GM10266 (cell line): ENCODE data around the gene GADD45GIP1.
"Not testable (repeated sequence)": the region's sequence is repeated elsewhere in the genome, so short reads cannot be mapped to it uniquely, and the experiment has no call there.

Experiments used
- DNase-seq: peaks from one replicate; pipeline ENCODE4 v3.0.0; 2012; ENCODE audit errors: extremely low spot score
- TF ChIP-seq, protein P1 (sequence below): IDR thresholded peaks from 2 replicates; pipeline ENCODE4 v1.5.1; 2012; ENCODE audit warnings: mild to moderate bottlenecking, low read depth; ENCODE audit not compliant: control insufficient read depth, insufficient read depth; ENCODE audit errors: missing control alignments

The GADD45GIP1 gene

DNA sequence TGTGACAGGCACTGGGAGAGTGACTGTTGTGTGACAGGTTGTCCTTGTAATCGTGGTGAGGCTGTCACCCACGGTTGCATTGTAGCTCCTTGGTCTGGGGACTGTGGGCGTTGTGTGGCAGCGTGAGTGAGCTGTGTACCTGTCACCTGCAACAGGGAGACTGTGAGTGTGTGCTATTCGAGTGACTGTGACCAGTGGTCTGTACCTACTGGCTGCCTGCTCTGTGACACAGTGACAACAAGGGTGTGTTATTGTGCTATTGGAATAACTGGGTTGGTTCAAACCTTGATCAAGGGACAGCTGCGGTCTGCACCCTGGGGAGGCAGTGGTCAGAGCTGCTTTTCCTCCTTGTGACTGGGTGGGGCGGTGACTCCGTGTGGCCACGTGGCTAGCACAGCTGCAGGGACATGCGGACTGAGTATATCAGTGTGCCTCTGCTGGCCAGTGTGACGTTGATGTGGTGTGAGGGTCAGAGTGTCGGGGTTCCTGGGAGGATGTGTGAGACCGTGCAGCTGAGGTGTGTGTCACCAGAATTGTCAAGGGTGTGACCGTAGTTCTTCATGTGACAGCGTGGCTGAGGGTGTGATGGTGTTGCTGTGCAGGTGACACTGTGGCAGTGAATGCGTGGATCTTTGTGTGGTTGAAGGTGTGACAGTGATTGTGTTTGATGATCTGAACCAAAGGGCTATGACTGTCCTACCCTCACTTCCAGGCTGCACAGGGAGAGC, 28.2 kb upstream of the GADD45GIP1 start:
- TF ChIP-seq, protein P1, sequence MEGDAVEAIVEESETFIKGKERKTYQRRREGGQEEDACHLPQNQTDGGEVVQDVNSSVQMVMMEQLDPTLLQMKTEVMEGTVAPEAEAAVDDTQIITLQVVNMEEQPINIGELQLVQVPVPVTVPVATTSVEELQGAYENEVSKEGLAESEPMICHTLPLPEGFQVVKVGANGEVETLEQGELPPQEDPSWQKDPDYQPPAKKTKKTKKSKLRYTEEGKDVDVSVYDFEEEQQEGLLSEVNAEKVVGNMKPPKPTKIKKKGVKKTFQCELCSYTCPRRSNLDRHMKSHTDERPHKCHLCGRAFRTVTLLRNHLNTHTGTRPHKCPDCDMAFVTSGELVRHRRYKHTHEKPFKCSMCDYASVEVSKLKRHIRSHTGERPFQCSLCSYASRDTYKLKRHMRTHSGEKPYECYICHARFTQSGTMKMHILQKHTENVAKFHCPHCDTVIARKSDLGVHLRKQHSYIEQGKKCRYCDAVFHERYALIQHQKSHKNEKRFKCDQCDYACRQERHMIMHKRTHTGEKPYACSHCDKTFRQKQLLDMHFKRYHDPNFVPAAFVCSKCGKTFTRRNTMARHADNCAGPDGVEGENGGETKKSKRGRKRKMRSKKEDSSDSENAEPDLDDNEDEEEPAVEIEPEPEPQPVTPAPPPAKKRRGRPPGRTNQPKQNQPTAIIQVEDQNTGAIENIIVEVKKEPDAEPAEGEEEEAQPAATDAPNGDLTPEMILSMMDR, result no peak
- no peak for DNase-seq

DNA sequence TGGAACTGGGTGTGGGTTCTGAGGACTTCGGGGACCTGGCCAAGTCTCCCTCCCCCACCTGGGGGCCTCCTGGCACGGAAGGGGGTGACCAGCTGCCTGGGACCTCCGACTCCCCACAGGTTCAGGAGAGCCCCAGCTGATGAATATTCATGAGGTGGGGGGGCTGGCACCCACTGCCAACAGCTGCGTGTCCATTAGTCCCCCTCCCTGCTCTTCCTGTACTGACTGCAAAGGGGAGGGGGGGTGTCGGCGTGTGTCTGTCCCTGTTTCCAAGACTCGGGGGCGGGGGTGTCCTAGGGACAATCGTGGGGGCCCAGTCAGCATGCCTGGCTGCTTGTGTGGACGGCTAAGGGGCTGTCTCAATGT, 27.6 kb upstream of the GADD45GIP1 start:
- TF ChIP-seq, protein P1, result no peak
- DNase-seq, result no peak

DNA sequence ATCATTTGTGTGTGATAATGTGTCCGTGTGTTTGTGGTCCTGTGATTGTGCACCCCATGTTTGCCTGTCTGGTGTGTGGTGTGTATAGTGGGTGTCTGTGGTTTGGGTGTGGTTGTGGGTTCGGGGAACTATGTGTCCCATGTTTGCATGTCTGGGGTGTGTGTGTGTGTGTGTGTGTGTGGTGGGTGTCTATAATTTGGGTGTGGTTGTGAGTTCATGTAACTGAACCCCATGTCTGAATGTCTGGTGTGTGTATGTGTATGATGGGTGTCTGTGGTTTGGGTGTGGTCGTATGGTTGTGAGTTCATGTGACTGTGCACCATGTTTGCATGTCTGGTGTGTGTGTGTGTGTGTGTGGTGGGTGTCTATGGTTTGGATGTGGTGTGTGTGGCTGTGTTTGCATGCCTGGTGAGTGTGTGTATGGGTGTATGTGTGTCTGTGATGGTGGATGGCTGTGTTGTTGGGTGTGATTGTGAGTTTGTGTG, 27.2 kb upstream of the GADD45GIP1 start:
- TF ChIP-seq, protein P1, result no peak
- DNase-seq, result no peak

DNA sequence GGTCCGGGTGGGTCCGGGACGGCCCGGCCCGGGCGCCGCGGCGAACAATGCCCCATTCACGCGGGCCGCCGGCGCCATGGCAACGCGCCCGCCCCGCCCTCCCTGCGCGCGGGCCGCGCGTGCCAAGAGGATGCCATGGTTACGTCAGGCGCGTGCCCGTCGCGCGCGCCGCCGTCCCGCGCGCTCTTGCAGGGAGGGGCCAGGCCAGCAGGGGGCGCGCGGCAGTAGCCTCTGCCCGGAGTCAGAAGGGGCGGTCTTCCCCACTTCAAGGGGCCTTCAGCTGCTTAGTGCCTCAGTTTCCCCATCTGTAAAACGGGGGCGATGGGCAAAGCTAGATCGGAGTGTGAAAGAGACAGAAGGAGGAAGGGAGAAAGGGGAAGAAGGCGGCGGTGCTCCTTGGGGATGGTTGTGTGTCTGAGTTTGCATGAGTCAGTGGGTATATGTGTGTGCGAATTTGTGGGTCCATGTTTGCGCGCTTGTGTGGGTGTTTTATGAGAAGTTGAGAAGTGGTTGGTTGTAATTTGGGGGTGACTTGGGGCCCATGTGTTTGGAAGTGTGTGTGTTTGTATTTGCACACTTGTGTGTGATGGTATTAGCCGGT, 26.6 kb upstream of the GADD45GIP1 start:
- TF ChIP-seq, protein P1, result peak; percentile 96
- DNase-seq, result peak; percentile 91

DNA sequence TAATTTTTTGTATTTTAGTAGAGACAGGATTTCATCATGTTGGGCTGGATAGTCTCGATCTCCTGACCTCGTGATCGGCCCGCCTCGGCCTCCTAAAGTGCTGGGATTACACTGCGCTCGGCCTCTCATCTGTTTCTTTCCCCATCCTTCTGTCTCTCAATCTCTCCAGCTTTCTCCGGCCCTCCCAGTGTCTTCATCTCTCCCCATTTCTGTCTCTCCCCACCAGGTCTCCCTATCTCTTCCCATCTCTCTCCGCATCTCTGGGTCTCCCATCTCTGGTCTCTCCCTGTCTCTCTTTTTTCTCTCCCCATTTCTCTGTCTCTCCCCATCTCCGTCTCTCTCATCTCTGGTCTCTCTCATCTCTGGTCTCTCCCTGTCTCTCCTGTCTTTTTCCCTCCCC, 26.1 kb upstream of the GADD45GIP1 start:
- TF ChIP-seq, protein P1, result no peak
- no peak for DNase-seq

DNA sequence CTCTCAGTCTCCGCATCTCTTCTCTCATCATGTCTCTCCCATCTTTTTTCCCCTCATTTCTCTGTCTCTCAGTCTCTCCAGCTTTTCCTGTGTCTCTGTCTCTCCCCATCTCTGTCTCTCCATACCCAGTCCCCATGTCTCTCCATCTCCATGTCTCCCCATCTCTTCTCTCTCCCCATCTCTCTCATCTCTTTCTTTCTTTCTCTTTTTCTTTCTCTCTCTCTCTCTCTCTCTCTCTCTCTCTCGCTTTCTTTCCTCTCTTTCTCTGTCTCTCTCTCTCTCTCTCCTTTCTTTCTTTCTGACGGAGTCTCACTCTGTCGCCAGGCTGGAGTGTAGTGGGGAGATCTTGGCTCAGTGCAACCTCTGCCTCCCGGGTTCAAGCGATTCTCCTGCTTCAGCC, 25.6 kb upstream of the GADD45GIP1 start:
- DNase-seq, result no peak
- TF ChIP-seq, protein P1, result no peak

DNA sequence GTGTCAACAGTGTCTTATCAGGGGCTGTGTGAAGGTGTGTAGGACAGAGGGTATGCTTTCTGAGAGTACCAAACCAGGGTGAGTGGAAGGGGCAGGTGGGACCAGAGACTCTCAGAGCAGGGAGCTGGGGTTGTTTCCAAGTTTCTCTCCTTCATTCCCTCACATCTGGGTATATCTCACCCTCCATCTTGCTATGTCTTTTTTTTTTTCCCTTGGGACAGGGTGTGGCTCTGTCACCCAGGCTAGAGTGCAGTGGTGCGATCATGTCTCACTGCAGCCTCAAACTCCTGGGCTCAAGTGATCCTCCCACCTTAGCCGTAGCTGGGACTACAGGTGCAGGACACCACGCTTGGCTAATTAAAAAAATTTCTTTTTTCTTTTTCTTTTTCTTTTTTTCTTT, 23.0 kb upstream of the GADD45GIP1 start:
- TF ChIP-seq, protein P1, result no peak

DNA sequence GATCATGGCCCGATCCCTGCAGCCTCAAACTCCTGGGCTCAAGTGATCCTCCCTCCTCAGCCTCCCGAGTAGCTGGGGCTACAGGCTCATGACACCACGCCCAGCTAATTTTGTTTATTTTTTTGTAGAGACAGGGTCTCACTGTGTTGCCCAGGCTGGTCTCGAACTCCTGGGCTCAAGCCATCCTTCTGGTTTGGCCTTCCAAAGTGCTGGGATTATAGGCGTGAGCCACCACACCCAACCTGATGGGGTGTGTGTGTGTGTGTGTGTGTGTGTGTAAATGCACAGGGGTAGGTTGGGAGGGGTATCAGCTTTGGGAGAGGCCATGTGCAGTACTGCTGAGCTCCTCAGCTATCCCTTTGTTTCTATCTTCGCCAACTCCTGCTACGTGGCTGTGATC, 19.1 kb upstream of the GADD45GIP1 start:
- not testable (repeated sequence) for DNase-seq

More for the DNA sequence above, 23.0 kb upstream of the GADD45GIP1 start:
- DNase-seq, result no peak
